ENCODE results near the gene ULK4.

Gene ULK4

GRCh38 chr3:41276191-41276590 lies 685.7 kb downstream of the ULK4 start:
- Histone ChIP-seq H3K9me3 (no peaks in the 10 kb centered on the region), H3K4me3 (ENCODE audit: low read depth in 1 of 2, low read length in 1 of 2) (no peak overlapping the region), H3K36me3 (no peaks in the 10 kb centered on the region), H3K4me1 (ENCODE audit: control insufficient read depth in 1 of 2, insufficient read depth in 1 of 2, low read depth in 1 of 2, low read length in 1 of 2) (no peaks in the 10 kb centered on the region), H3K27ac (no peak overlapping the region), H3K27me3 (no peaks in the 10 kb centered on the region)
- no peak for TF ChIP-seq CTCF (IDR thresholded peaks at IDR 0.05)

- H3K4me1 ChIP-seq (ENCODE audit: control insufficient read depth in 1 of 2, insufficient read depth in 1 of 2, low read depth in 1 of 2, low read length in 1 of 2): no peaks in the 10 kb centered on the region
- H3K27me3 ChIP-seq: no peaks in the 10 kb centered on the region
- no peaks in the 10 kb centered on the region for H3K9me3 ChIP-seq
- H3K27ac ChIP-seq: no peak overlapping the region
- H3K4me3 ChIP-seq (ENCODE audit: low read depth in 1 of 2, low read length in 1 of 2): no peak overlapping the region
- H3K36me3 ChIP-seq: no peaks in the 10 kb centered on the region
- TF ChIP-seq CTCF (IDR thresholded peaks at IDR 0.05): no peak
Measured at GRCh38 chr3:41274944-41275668, 686.8 kb downstream of the ULK4 start.

GRCh38 chr3:41272667-41273066 lies 689.2 kb downstream of the ULK4 start:
- Histone ChIP-seq H3K4me3 (ENCODE audit: low read depth in 1 of 2, low read length in 1 of 2) (no peak overlapping the region), H3K27me3 (no peaks in the 10 kb centered on the region), H3K27ac (no peak overlapping the region), H3K9me3 (no peaks in the 10 kb centered on the region), H3K4me1 (ENCODE audit: control insufficient read depth in 1 of 2, insufficient read depth in 1 of 2, low read depth in 1 of 2, low read length in 1 of 2) (no peaks in the 10 kb centered on the region), H3K36me3 (no peaks in the 10 kb centered on the region)
- no peak for TF ChIP-seq CTCF (IDR thresholded peaks at IDR 0.05)

GRCh38 chr3:41267975-41268640 lies 693.8 kb downstream of the ULK4 start:
- TF ChIP-seq CTCF (IDR thresholded peaks at IDR 0.05): no peak
- Histone ChIP-seq H3K4me3 (ENCODE audit: low read depth in 1 of 2, low read length in 1 of 2) (no peak overlapping the region), H3K27ac (no peak overlapping the region), H3K36me3 (no peaks in the 10 kb centered on the region), H3K9me3 (no peaks in the 10 kb centered on the region), H3K4me1 (ENCODE audit: control insufficient read depth in 1 of 2, insufficient read depth in 1 of 2, low read depth in 1 of 2, low read length in 1 of 2) (no peaks in the 10 kb centered on the region), H3K27me3 (no peaks in the 10 kb centered on the region)

GRCh38 chr3:41265823-41266273 lies 696.1 kb downstream of the ULK4 start:
- no peaks in the 10 kb centered on the region for H3K36me3 ChIP-seq
- no peaks in the 10 kb centered on the region for H3K27me3 ChIP-seq
- H3K4me3 ChIP-seq (ENCODE audit: low read depth in 1 of 2, low read length in 1 of 2): no peak overlapping the region
- H3K4me1 ChIP-seq (ENCODE audit: control insufficient read depth in 1 of 2, insufficient read depth in 1 of 2, low read depth in 1 of 2, low read length in 1 of 2): no peaks in the 10 kb centered on the region
- H3K9me3 ChIP-seq: no peaks in the 10 kb centered on the region
- no peak for TF ChIP-seq CTCF (IDR thresholded peaks at IDR 0.05)
- no peak overlapping the region for H3K27ac ChIP-seq

Data from neutrophil (primary cell).